ENCODE results near the gene CYP3A4. TPM values are rescaled to one million over a fixed set of nuclear protein-coding genes. Genes with fewer than 3 reads are reported as not detected.
"Not testable (repeated sequence)": the region's sequence is repeated elsewhere in the genome, so short reads cannot be mapped to it uniquely, and the experiment has no call there.

The CYP3A4 gene
- total RNA-seq, 2 experiments from 2014 or later = not detected

GRCh38 chr7:99806839-99807478, 23.0 kb upstream of the CYP3A4 start:
- Mint-ChIP-seq H3K4me1 (no peaks in the 10 kb centered on the region), H3K9me3 (peaks cover 7% of the 10 kb centered on the region), H3K27me3 (peaks cover 25% of the 10 kb centered on the region), H3K27ac (no peak overlapping the region), H3K4me3 (no peak overlapping the region), H3K36me3 (ENCODE audit: low read depth) (no peaks in the 10 kb centered on the region)
- ChIA-PET CTCF (no interaction called here), POLR2A (no interaction called here)
- DNase-seq = no peak

GRCh38 chr7:99805641-99806040, 21.7 kb upstream of the CYP3A4 start:
- ChIA-PET CTCF (no interaction called here), POLR2A (no interaction called here)
- Mint-ChIP-seq H3K36me3 (ENCODE audit: low read depth) (no peaks in the 10 kb centered on the region), H3K4me3 (no peak overlapping the region), H3K27me3 (peaks cover 31% of the 10 kb centered on the region), H3K27ac (no peak overlapping the region), H3K9me3 (peaks cover 7% of the 10 kb centered on the region), H3K4me1 (no peaks in the 10 kb centered on the region)
- DNase-seq = no peak

- not testable (repeated sequence) for H3K27ac Mint-ChIP-seq
Measured at GRCh38 chr7:99803118-99803517, 19.1 kb upstream of the CYP3A4 start.

DNA sequence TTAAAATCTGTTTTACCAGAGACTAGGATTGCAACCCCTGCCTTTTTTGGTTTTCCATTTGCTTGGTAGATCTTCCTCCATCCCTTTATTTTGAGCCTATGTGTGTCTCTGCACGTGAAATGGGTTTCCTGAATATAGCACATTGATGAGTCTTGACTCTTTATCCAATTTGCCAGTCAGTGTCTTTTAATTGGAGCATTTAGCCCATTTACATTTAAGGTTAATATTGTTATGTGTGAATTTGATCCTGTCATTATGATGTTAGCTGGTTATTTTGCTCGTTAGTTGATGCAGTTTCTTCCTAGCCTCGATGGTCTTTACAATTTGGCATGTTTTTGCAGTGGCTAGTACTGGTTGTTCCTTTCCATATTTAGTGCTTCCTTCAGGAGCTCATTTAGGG, 17.4 kb upstream of the CYP3A4 start:
- POLR2A ChIA-PET; H3K4me3 Mint-ChIP-seq; H3K9me3 Mint-ChIP-seq; H3K4me1 Mint-ChIP-seq; H3K27ac Mint-ChIP-seq; CTCF ChIA-PET; DNase-seq; H3K36me3 Mint-ChIP-seq (ENCODE audit: low read depth): not testable (repeated sequence)
- H3K27me3 Mint-ChIP-seq = peaks cover 35% of the 10 kb centered on the region

More at GRCh38 chr7:99803118-99803517, 19.1 kb upstream of the CYP3A4 start:
- CTCF ChIA-PET; H3K9me3 Mint-ChIP-seq; H3K4me3 Mint-ChIP-seq; DNase-seq; H3K36me3 Mint-ChIP-seq (ENCODE audit: low read depth); POLR2A ChIA-PET; H3K4me1 Mint-ChIP-seq: not testable (repeated sequence)
- H3K27me3 Mint-ChIP-seq = peaks cover 38% of the 10 kb centered on the region

- Mint-ChIP-seq H3K4me3 (no peak overlapping the region), H3K27me3 (peaks cover 20% of the 10 kb centered on the region), H3K4me1 (no peaks in the 10 kb centered on the region), H3K27ac (no peak overlapping the region), H3K36me3 (ENCODE audit: low read depth) (no peaks in the 10 kb centered on the region), H3K9me3 (peaks cover 2% of the 10 kb centered on the region)
- DNase-seq = no peak
- CTCF ChIA-PET = no interaction called here
- POLR2A ChIA-PET = no interaction called here
Measured at GRCh38 chr7:99798972-99799371, 15.0 kb upstream of the CYP3A4 start.

DNA sequence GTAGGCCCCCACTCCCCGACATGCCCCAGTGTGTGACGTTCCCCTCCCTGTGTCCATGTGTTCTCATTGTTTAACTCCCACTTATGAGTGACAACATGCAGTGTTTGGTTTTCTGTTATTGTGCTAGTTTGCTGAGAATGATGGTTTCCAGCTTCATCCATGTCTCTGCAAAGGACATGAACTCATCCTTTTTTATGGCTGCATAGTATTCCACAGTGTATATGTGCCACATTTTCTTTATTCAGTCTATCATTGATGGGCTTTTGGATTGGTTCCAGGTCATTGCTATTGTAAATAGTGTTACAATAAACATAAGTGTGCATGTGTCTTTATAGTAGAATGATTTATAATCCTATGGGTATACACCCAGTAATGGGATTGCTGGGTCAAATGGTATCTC, 11.9 kb upstream of the CYP3A4 start:
- POLR2A ChIA-PET = not testable (repeated sequence)

DNA sequence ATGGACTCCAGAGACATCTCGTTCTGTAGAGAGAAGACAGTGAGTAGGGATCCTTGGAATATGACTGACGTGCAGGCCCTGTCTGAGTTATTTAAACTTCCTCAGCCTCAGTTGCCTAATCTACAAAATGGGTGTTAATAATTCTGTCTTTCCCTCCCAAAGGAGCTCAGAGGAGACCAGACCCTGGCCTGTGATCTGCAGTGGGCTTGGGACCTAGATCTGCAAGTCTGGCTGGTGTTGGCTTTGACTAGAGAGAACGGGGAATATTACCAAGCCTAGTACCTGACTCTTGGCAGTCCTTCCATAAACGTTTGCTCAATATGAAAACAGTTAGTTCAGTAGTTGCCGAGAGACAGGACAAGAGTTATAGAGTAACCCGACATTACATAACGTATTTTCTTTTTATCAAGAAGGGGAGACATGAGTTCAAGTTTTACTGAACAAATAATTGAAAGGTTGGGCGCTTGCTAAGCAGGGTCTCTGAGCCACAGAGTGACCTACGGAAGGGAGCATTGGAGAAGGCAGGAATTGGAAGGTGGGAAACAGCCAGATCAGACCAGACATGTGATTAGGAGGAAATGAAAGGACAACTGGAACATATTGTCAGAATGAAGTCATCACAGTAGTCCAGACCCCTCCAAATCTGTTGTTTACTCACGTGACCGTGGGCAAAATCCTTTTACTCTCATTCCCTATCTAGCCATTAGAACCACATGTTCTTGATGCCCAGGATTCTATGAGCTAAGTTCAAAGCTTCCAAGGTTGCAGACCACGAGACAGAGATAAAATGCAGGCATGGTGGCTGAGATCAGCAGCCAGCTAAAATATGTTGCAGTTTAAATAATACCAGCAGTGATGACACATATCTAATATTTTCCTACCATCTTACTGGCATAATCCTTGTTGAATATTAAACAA, 10.9 kb upstream of the CYP3A4 start:
- CTCF ChIA-PET = no interaction called here
- Mint-ChIP-seq H3K27me3 (peaks cover 8% of the 10 kb centered on the region), H3K4me3 (no peak overlapping the region), H3K9me3 (peaks cover 2% of the 10 kb centered on the region), H3K27ac (no peak overlapping the region), H3K36me3 (ENCODE audit: low read depth) (no peaks in the 10 kb centered on the region), H3K4me1 (no peaks in the 10 kb centered on the region)
- DNase-seq = no peak
- POLR2A ChIA-PET = no interaction called here

More for the DNA sequence above, 11.9 kb upstream of the CYP3A4 start:
- H3K27ac Mint-ChIP-seq; CTCF ChIA-PET; H3K4me1 Mint-ChIP-seq; H3K9me3 Mint-ChIP-seq; DNase-seq; H3K36me3 Mint-ChIP-seq (ENCODE audit: low read depth); H3K4me3 Mint-ChIP-seq: not testable (repeated sequence)
- H3K27me3 Mint-ChIP-seq = peaks cover 13% of the 10 kb centered on the region

- DNase-seq = no peak
- Mint-ChIP-seq H3K4me3 (no peak overlapping the region), H3K27ac (no peak overlapping the region), H3K9me3 (peaks cover 4% of the 10 kb centered on the region), H3K27me3 (peaks cover 4% of the 10 kb centered on the region), H3K36me3 (ENCODE audit: low read depth) (no peaks in the 10 kb centered on the region), H3K4me1 (peaks cover 3% of the 10 kb centered on the region)
- CTCF ChIA-PET = no interaction called here
- POLR2A ChIA-PET = no interaction called here
Measured at GRCh38 chr7:99793443-99793842, 9.5 kb upstream of the CYP3A4 start.

GRCh38 chr7:99792967-99793366, 9.0 kb upstream of the CYP3A4 start:
- H3K9me3 Mint-ChIP-seq = peaks cover 4% of the 10 kb centered on the region
- peaks cover 4% of the 10 kb centered on the region for H3K27me3 Mint-ChIP-seq
- ChIA-PET POLR2A (no interaction called here), CTCF (no interaction called here)
- H3K4me1 Mint-ChIP-seq = peaks cover 4% of the 10 kb centered on the region
- no peaks in the 10 kb centered on the region for H3K36me3 Mint-ChIP-seq (ENCODE audit: low read depth)
- H3K27ac Mint-ChIP-seq = no peak overlapping the region
- DNase-seq = no peak
- no peak overlapping the region for H3K4me3 Mint-ChIP-seq

DNA sequence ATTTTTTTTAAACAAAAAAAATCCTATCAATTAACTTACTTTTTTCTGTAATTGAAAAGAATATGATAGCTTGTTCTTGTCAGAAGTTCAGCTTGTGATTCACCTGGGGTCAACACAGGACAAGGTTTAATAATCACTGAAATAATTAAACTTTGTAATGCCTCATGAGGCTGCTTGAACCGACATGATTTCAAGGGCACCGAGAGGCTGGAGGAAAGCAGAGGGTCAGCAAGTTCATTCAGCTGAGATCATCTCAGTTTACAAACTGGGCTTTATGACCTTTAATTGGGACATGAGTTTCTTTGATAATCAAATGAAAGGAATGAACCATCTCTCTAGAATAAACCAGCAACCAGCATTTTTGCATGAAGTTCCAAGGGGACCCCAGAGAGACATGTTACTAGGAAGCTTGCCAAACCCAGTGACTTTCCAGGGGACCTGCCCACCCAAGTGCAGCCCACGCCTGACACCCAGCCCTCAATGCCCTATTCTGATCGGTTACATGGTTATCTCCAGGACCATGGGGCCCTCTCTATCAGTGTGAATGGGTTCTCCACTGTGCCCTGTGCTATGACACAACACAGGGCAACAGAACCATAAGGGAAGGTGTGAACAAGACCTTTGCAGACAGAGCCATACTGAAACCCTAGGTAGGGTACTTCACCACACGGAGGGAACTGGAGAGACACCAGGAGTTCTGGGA, 7.8 kb upstream of the CYP3A4 start:
- ChIA-PET CTCF (no interaction called here), POLR2A (no interaction called here)
- peaks cover 4% of the 10 kb centered on the region for H3K9me3 Mint-ChIP-seq
- H3K4me3 Mint-ChIP-seq = no peak overlapping the region
- no peak for DNase-seq
- no peaks in the 10 kb centered on the region for H3K36me3 Mint-ChIP-seq (ENCODE audit: low read depth)
- peaks cover 4% of the 10 kb centered on the region for H3K4me1 Mint-ChIP-seq
- peaks cover 4% of the 10 kb centered on the region for H3K27me3 Mint-ChIP-seq
- no peak overlapping the region for H3K27ac Mint-ChIP-seq

DNA sequence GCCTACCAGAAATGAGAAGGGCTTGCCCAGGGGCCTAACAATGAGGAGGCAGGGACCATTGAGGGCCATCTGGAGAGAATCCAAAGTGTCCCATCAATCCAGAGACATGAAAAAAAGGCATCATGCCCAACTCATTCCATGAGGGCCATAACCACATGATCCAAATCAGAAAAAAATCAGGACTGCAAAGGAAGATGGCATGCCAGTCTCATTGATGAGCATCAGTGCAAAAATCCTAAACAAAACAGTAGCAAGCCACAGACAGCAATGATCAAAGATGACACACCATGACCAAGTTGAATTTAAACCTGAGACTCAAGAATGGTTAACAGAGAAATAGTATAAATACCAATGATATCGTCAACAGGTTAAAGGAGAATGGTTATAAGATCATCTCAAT, 7.0 kb upstream of the CYP3A4 start:
- CTCF ChIA-PET = no interaction called here
- Mint-ChIP-seq H3K4me1 (peaks cover 4% of the 10 kb centered on the region), H3K27me3 (peaks cover 4% of the 10 kb centered on the region), H3K4me3 (no peak overlapping the region), H3K27ac (no peak overlapping the region), H3K9me3 (peaks cover 4% of the 10 kb centered on the region), H3K36me3 (ENCODE audit: low read depth) (no peaks in the 10 kb centered on the region)
- POLR2A ChIA-PET = no interaction called here
- DNase-seq = no peak

DNA sequence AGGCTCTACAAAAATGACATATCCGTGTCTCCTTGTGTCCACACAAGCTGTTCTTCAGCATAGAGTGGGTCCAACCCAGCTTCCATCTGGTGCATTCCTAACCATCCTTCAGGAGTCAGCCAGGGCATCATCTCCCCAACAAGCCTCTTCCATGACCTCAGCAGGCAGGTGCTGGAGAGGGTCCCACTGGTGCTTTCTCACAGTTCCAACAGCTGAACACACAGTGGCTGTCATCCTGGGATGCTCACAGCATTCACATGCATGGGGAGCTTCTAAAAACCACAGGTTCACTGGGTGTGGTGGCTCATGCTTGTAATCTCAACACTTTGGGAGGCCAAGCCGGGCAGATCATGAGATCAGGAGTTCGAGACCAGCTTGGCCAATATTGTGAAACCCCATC, 6.4 kb upstream of the CYP3A4 start:
- Mint-ChIP-seq H3K36me3 (ENCODE audit: low read depth) (no peaks in the 10 kb centered on the region), H3K27ac (no peak overlapping the region), H3K4me1 (peaks cover 4% of the 10 kb centered on the region), H3K27me3 (peaks cover 4% of the 10 kb centered on the region), H3K4me3 (no peak overlapping the region), H3K9me3 (peaks cover 2% of the 10 kb centered on the region)
- CTCF ChIA-PET = no interaction called here
- DNase-seq = no peak
- POLR2A ChIA-PET = no interaction called here

- H3K27ac Mint-ChIP-seq = no peak overlapping the region
- peaks cover 6% of the 10 kb centered on the region for H3K27me3 Mint-ChIP-seq
- H3K4me1 Mint-ChIP-seq = peaks cover 4% of the 10 kb centered on the region
- H3K9me3 Mint-ChIP-seq = peaks cover 2% of the 10 kb centered on the region
- DNase-seq = no peak
- H3K4me3 Mint-ChIP-seq = no peak overlapping the region
- H3K36me3 Mint-ChIP-seq (ENCODE audit: low read depth) = no peaks in the 10 kb centered on the region
- ChIA-PET CTCF (no interaction called here), POLR2A (no interaction called here)
Measured at GRCh38 chr7:99789441-99790070, 5.6 kb upstream of the CYP3A4 start.

Data from activated CD4-positive, alpha-beta memory T cell treated with anti-CD3 and anti-CD28 coated beads, Interleukin-2, amount 10 ng/mL, durations not matched to agents 7 days and 5 days (primary cell).